ENCODE measurements around the gene LYPD1. TPM values are rescaled to one million over a fixed set of nuclear protein-coding genes. Genes with fewer than 3 reads are reported as not detected.

The LYPD1 gene
- total RNA-seq, 1 donor from 2014 or later = 17.4 TPM

DNA sequence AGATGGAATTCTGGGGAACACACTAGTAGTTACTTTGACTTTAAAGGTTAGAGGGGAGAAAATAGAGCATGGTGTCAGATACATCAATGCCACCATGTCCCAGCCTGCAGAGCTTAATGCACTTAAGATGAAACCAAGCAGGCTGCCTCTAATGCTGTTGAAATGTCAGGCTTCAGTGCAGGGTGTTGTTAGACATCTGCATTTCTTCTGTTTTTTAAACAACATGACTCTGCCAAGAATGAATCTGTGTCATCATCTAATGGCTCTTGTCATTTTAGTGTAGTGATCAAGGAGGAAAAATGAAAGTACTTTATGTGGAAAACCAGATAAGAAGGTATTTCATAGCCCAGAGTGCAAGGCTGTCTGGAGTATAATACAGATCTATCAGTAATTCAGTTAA, 29.9 kb downstream of the LYPD1 start:
- Mint-ChIP-seq H3K36me3 (ENCODE audit: low read depth) (no peaks in the 10 kb centered on the region), H3K4me3 (no peak overlapping the region), H3K4me1 (peaks cover 23% of the 10 kb centered on the region), H3K27me3 (ENCODE audit: low read depth) (peaks cover 4% of the 10 kb centered on the region), H3K27ac (ENCODE audit: unreplicated experiment) (no peak overlapping the region), H3K9me3 (no peaks in the 10 kb centered on the region)
- DNase-seq (ENCODE audit: low read depth, low spot score) = no peak
- TF ChIP-seq CTCF (conservative IDR thresholded peaks at IDR 0.05) = no peak

GRCh38 chr2:132638313-132639040, 31.5 kb downstream of the LYPD1 start:
- DNase-seq (ENCODE audit: low read depth, low spot score) = no peak
- Mint-ChIP-seq H3K4me3 (no peak overlapping the region), H3K27ac (ENCODE audit: unreplicated experiment) (peak overlapping the region; percentile 5), H3K27me3 (ENCODE audit: low read depth) (peaks cover 6% of the 10 kb centered on the region), H3K36me3 (ENCODE audit: low read depth) (peaks cover 3% of the 10 kb centered on the region), H3K9me3 (peaks cover 5% of the 10 kb centered on the region), H3K4me1 (peaks cover 21% of the 10 kb centered on the region)
- TF ChIP-seq CTCF (conservative IDR thresholded peaks at IDR 0.05) = no peak

- Mint-ChIP-seq H3K9me3 (peaks cover 6% of the 10 kb centered on the region), H3K4me1 (peaks cover 35% of the 10 kb centered on the region), H3K27ac (ENCODE audit: unreplicated experiment) (peak overlapping the region; percentile 83), H3K27me3 (ENCODE audit: low read depth) (peaks cover 7% of the 10 kb centered on the region), H3K4me3 (no peak overlapping the region), H3K36me3 (ENCODE audit: low read depth) (peaks cover 3% of the 10 kb centered on the region)
- TF ChIP-seq CTCF (conservative IDR thresholded peaks at IDR 0.05) = no peak
- DNase-seq (ENCODE audit: low read depth, low spot score) = no peak
These were observed 33.7 kb downstream of the LYPD1 start for GRCh38 chr2:132636346-132636745.

DNA sequence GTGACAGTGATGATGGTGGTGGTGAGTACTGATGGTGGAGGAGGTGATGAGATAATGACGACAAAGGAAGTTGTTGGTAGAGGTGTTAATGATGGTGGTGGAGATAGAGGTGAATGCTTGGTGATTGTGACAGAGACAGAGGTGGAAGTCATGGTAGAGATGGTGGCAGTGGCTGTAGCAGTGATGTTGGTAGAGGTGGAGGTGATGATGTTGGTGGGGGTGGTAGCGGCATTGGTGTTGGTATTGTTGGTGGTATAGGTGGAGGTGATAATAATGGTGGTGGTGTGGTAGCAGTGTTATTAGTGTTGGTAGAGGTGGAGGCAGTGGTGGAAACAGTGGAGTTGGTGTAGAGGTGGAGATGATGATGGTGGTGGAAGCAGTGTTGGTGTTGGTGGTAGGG, 36.4 kb downstream of the LYPD1 start:
- DNase-seq (ENCODE audit: low read depth, low spot score) = no peak
- Mint-ChIP-seq H3K27me3 (ENCODE audit: low read depth) (peaks cover 19% of the 10 kb centered on the region), H3K4me3 (no peak overlapping the region), H3K36me3 (ENCODE audit: low read depth) (peaks cover 3% of the 10 kb centered on the region), H3K4me1 (peaks cover 43% of the 10 kb centered on the region), H3K27ac (ENCODE audit: unreplicated experiment) (no peak overlapping the region), H3K9me3 (peaks cover 6% of the 10 kb centered on the region)
- TF ChIP-seq CTCF (conservative IDR thresholded peaks at IDR 0.05) = no peak

- H3K27me3 Mint-ChIP-seq (ENCODE audit: low read depth) = peaks cover 19% of the 10 kb centered on the region
- H3K4me1 Mint-ChIP-seq = peaks cover 39% of the 10 kb centered on the region
- H3K27ac Mint-ChIP-seq (ENCODE audit: unreplicated experiment) = peak overlapping the region; percentile 73
- peak overlapping the region; percentile 39 for H3K4me3 Mint-ChIP-seq
- peaks cover 3% of the 10 kb centered on the region for H3K36me3 Mint-ChIP-seq (ENCODE audit: low read depth)
- peaks cover 6% of the 10 kb centered on the region for H3K9me3 Mint-ChIP-seq
- DNase-seq (ENCODE audit: low read depth, low spot score) = peak; percentile 14
- no peak for TF ChIP-seq CTCF (conservative IDR thresholded peaks at IDR 0.05)
These were observed 37.9 kb downstream of the LYPD1 start for GRCh38 chr2:132632000-132632649.
